Measurements from ENCODE around the gene ZMAT1. TPM values are rescaled to one million over a fixed set of nuclear protein-coding genes. Genes with fewer than 3 reads are reported as not detected.
A peak's percentile ranks its signal among the peaks of the same experiment; 100 is the strongest.
"Not testable (repeated sequence)": the region's sequence is repeated elsewhere in the genome, so short reads cannot be mapped to it uniquely, and the experiment has no call there.

The ZMAT1 gene
- polyA plus RNA-seq (2013, experiment 1 of 2) = 3.8 TPM
- 3.8 TPM for polyA plus RNA-seq (2013, experiment 2 of 2)

DNA sequence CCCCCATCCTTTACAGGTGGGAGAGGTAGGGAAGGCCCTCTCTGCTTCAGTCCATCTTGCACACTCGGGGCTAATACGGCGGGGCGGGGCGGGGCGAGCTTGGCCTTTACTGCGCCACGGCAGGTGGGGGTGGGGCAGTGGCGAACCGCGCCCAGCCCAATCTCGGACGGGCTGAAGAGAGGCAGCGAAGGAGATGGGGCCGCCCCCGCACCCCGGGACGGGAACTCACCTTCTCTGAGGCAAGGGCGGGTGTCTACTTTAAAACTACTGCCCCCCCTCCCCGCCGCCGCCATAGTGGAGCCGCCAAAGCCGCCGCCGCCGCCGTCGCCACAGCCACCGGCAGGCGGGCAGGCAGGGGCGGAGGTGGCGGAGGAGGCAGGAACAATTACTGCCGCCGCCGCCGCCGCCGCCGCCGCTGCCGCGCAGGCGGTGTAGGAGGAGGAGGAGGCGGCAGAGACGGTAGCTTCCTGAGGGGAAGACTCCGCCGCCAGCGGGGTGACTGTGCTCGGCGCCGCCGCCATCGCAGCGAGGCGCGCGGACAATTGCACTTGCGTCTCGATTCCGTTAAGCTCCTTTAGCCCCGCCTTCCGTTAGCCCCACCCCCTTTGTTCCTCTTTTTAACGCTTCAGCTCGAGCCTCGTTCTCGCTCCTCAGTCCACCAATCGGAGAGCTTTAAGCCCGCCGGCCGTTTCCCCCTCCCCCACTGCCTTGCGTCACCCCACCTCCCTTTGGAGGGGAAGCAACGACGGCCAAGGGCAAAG is at the start of gene ZMAT1:
Gene ZMAT1, minus strand, starts transcription at position 540 of the 761 bp plus-strand sequence. Its CDS starts 19 bp downstream, at position 521.
- H3K4me1 ChIP-seq (ENCODE audit: control insufficient read depth in 2 of 2, insufficient read depth in 1 of 2, low read depth in 1 of 2, low read length in 2 of 2) = no peaks in the 10 kb centered on the region
- no peaks in the 10 kb centered on the region for H3K79me1 ChIP-seq (ENCODE audit: low read depth, low read length)
- peak within 1 kb of the TSS; percentile 91 for H3K18ac ChIP-seq (ENCODE audit: low read length)
- H2BK12ac ChIP-seq (ENCODE audit: low read length) = no peak within 1 kb of the TSS
- peak within 1 kb of the TSS; percentile 66 for H3K4me2 ChIP-seq (ENCODE audit: insufficient read depth, low read length, poor library complexity, severe bottlenecking)
- H3K23ac ChIP-seq (ENCODE audit: low read depth, low read length, poor library complexity) = no peak within 1 kb of the TSS
- H3K9ac ChIP-seq (ENCODE audit: low read depth, low read length, poor library complexity) = peak within 1 kb of the TSS; percentile 44
- H3K14ac ChIP-seq (ENCODE audit: low read length) = no peak within 1 kb of the TSS
- H2BK15ac ChIP-seq (ENCODE audit: low read length) = no peak within 1 kb of the TSS
- WGBS, 2 donors (ENCODE audit: extremely low coverage in 2 of 2, insufficient read length in 2 of 2, insufficient replicate concordance in 1 of 2) = no CpG with 5 or more reads among the region's 74 CpGs
- peak within 1 kb of the TSS; percentile 55 to 78 for H3K4me3 ChIP-seq (ENCODE audit: low read length in 2 of 2)
- DNase-seq (ENCODE audit: low spot score) = peak; percentile 83
- H3K36me3 ChIP-seq (replicated peaks in 1 of 2; ENCODE audit: control insufficient read depth in 2 of 2, insufficient read depth in 2 of 2, low read length in 2 of 2) = no peaks in the 10 kb centered on the region
- H3K9me3 ChIP-seq (replicated peaks in 1 of 2; ENCODE audit: control insufficient read depth in 2 of 2, insufficient read depth in 1 of 2, low read depth in 1 of 2, low read length in 2 of 2) = no peaks in the 10 kb centered on the region
- no peak within 1 kb of the TSS for H2BK5ac ChIP-seq (ENCODE audit: low read length)
- no peaks in the 10 kb centered on the region for H3K27me3 ChIP-seq (ENCODE audit: control insufficient read depth in 3 of 3, insufficient read depth in 3 of 3, low read depth in 1 of 3, low read length in 3 of 3)
- H3K4ac ChIP-seq (ENCODE audit: low read length) = no peak within 1 kb of the TSS
- no peak within 1 kb of the TSS for H2BK120ac ChIP-seq (ENCODE audit: low read depth, low read length)
- H4K91ac ChIP-seq (ENCODE audit: low read depth, low read length, poor library complexity) = no peak within 1 kb of the TSS
- no peak within 1 kb of the TSS for H4K8ac ChIP-seq (ENCODE audit: low read depth, low read length)
- H2AK5ac ChIP-seq (ENCODE audit: low read depth, low read length) = no peak within 1 kb of the TSS
- peak within 1 kb of the TSS; percentile 89 for H2AFZ ChIP-seq (ENCODE audit: low read length)
- H3K27ac ChIP-seq (replicated peaks; ENCODE audit: low read length) = peak within 1 kb of the TSS; percentile 51

DNA sequence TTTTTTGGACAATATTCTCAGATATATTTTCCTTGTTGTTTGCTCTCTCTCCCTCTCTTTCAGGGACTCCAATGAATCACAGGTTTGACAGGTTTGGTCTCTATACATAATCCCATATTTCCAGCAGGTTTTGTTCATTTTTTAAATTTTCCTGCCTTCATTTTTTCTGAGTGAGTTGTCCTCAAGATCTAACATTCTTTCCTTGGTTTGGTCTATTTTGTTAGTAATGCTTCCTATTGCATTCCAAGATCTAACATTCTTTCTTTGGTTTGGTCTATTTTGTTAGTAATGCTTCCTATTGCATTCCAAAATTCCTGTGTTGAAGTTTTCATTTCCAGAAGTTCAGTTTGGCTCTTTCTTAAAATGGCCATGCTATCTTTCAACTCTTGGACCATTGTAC is 45.3 kb upstream of the ZMAT1 start:
- no peak overlapping the region for H2BK15ac ChIP-seq (ENCODE audit: low read length)
- no peak overlapping the region for H3K9ac ChIP-seq (ENCODE audit: low read depth, low read length, poor library complexity)
- no peaks in the 10 kb centered on the region for H3K36me3 ChIP-seq (replicated peaks in 1 of 2; ENCODE audit: control insufficient read depth in 2 of 2, insufficient read depth in 2 of 2, low read length in 2 of 2)
- no peaks in the 10 kb centered on the region for H3K9me3 ChIP-seq (replicated peaks in 1 of 2; ENCODE audit: control insufficient read depth in 2 of 2, insufficient read depth in 1 of 2, low read depth in 1 of 2, low read length in 2 of 2)
- H4K8ac ChIP-seq (ENCODE audit: low read depth, low read length) = no peak overlapping the region
- no peaks in the 10 kb centered on the region for H3K27me3 ChIP-seq (ENCODE audit: control insufficient read depth in 3 of 3, insufficient read depth in 3 of 3, low read depth in 1 of 3, low read length in 3 of 3)
- no peaks in the 10 kb centered on the region for H3K79me1 ChIP-seq (ENCODE audit: low read depth, low read length)
- no peak overlapping the region for H2AK5ac ChIP-seq (ENCODE audit: low read depth, low read length)
- H3K14ac ChIP-seq (ENCODE audit: low read length) = no peak overlapping the region
- no peak overlapping the region for H3K4me3 ChIP-seq (ENCODE audit: low read length in 2 of 2)
- no peak overlapping the region for H3K23ac ChIP-seq (ENCODE audit: low read depth, low read length, poor library complexity)
- no peak overlapping the region for H3K4ac ChIP-seq (ENCODE audit: low read length)
- H3K27ac ChIP-seq (replicated peaks; ENCODE audit: low read length) = no peak overlapping the region
- no peak overlapping the region for H3K4me2 ChIP-seq (ENCODE audit: insufficient read depth, low read length, poor library complexity, severe bottlenecking)
- no peaks in the 10 kb centered on the region for H3K4me1 ChIP-seq (ENCODE audit: control insufficient read depth in 2 of 2, insufficient read depth in 1 of 2, low read depth in 1 of 2, low read length in 2 of 2)
- H3K18ac ChIP-seq (ENCODE audit: low read length) = no peak overlapping the region
- no peak for DNase-seq (ENCODE audit: low spot score)
- no peak overlapping the region for H2BK12ac ChIP-seq (ENCODE audit: low read length)
- no peak overlapping the region for H4K91ac ChIP-seq (ENCODE audit: low read depth, low read length, poor library complexity)
- H2BK5ac ChIP-seq (ENCODE audit: low read length) = no peak overlapping the region
- no peak overlapping the region for H2AFZ ChIP-seq (ENCODE audit: low read length)
- H2BK120ac ChIP-seq (ENCODE audit: low read depth, low read length) = no peak overlapping the region

DNA sequence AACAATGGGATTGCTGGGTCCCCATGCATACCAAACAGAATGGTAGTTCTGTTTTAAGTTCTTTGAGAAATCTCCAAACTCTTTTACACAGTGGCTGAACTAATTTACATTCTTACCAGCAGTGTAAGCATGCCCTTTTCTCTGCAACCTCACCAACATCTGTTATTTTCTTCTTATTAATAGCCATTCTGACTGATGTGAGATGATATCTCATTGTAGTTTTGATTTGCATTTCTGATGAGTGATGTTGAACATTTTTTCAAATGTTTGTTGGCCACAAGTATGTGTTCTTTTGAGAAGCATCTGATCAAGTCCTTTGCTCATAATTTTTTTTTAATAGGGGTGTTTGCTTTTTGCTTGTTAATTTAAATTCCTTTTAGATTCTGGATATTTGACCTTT is 41.2 kb upstream of the ZMAT1 start:
- Histone ChIP-seq H3K4me2 (ENCODE audit: insufficient read depth, low read length, poor library complexity, severe bottlenecking) (no peak overlapping the region), H2BK5ac (ENCODE audit: low read length) (no peak overlapping the region)

DNA sequence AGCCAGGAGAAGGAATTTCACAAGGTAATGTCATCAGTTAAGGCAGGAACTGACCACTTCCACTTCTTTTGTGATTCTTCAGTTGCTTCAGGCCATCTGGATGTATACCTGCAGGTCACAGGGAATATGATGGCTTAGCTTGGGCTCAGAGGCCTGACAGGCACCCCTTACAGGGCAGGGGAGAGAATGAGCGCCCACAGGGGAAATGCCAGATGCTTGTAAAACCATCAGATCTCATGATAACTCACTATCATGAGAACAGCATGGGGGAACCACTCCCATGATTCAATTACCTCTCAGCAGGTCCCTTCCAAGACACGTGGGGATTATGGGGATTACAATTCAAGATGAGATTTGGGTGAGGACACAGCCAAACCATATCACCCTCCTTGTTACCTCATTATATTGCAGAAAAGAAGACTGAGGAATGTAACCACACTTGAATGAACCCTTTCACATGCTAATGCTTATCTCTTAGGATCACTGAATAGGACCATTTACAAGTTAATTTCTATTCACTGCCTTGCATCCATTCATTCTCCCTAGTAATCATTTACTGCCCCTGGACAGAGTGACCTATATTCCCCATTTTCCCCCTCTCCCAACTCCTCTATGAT is 33.2 kb upstream of the ZMAT1 start:
- H3K14ac ChIP-seq (ENCODE audit: low read length); H2AK5ac ChIP-seq (ENCODE audit: low read depth, low read length): not testable (repeated sequence)

More for the DNA sequence above, 41.2 kb upstream of the ZMAT1 start:
- no peak overlapping the region for H2BK120ac ChIP-seq (ENCODE audit: low read depth, low read length)
- no peak for DNase-seq (ENCODE audit: low spot score)
- H2AK5ac ChIP-seq (ENCODE audit: low read depth, low read length) = no peak overlapping the region
- no peaks in the 10 kb centered on the region for H3K36me3 ChIP-seq (replicated peaks in 1 of 2; ENCODE audit: control insufficient read depth in 2 of 2, insufficient read depth in 2 of 2, low read length in 2 of 2)
- H3K18ac ChIP-seq (ENCODE audit: low read length) = no peak overlapping the region
- no peak overlapping the region for H2BK15ac ChIP-seq (ENCODE audit: low read length)
- H4K91ac ChIP-seq (ENCODE audit: low read depth, low read length, poor library complexity) = no peak overlapping the region
- H2AFZ ChIP-seq (ENCODE audit: low read length) = no peak overlapping the region
- H3K23ac ChIP-seq (ENCODE audit: low read depth, low read length, poor library complexity) = no peak overlapping the region
- H3K79me1 ChIP-seq (ENCODE audit: low read depth, low read length) = no peaks in the 10 kb centered on the region
- no peak overlapping the region for H4K8ac ChIP-seq (ENCODE audit: low read depth, low read length)
- H3K4ac ChIP-seq (ENCODE audit: low read length) = no peak overlapping the region
- H3K14ac ChIP-seq (ENCODE audit: low read length) = no peak overlapping the region
- H3K9ac ChIP-seq (ENCODE audit: low read depth, low read length, poor library complexity) = no peak overlapping the region
- H3K27me3 ChIP-seq (ENCODE audit: control insufficient read depth in 3 of 3, insufficient read depth in 3 of 3, low read depth in 1 of 3, low read length in 3 of 3) = no peaks in the 10 kb centered on the region
- H3K9me3 ChIP-seq (replicated peaks in 1 of 2; ENCODE audit: control insufficient read depth in 2 of 2, insufficient read depth in 1 of 2, low read depth in 1 of 2, low read length in 2 of 2) = no peaks in the 10 kb centered on the region
- no peaks in the 10 kb centered on the region for H3K4me1 ChIP-seq (ENCODE audit: control insufficient read depth in 2 of 2, insufficient read depth in 1 of 2, low read depth in 1 of 2, low read length in 2 of 2)
- H2BK12ac ChIP-seq (ENCODE audit: low read length) = no peak overlapping the region
- H3K4me3 ChIP-seq (ENCODE audit: low read length in 2 of 2) = no peak overlapping the region
- no peak overlapping the region for H3K27ac ChIP-seq (replicated peaks; ENCODE audit: low read length)

More for the DNA sequence above, 33.2 kb upstream of the ZMAT1 start:
- H3K18ac ChIP-seq (ENCODE audit: low read length); H3K79me1 ChIP-seq (ENCODE audit: low read depth, low read length); H3K4me3 ChIP-seq (ENCODE audit: low read length in 2 of 2); H2BK12ac ChIP-seq (ENCODE audit: low read length); H3K36me3 ChIP-seq (replicated peaks in 1 of 2; ENCODE audit: control insufficient read depth in 2 of 2, insufficient read depth in 2 of 2, low read length in 2 of 2); H4K8ac ChIP-seq (ENCODE audit: low read depth, low read length); H2BK15ac ChIP-seq (ENCODE audit: low read length); H3K27ac ChIP-seq (replicated peaks; ENCODE audit: low read length); H2AFZ ChIP-seq (ENCODE audit: low read length); DNase-seq (ENCODE audit: low spot score); H3K4ac ChIP-seq (ENCODE audit: low read length); H3K9me3 ChIP-seq (replicated peaks in 1 of 2; ENCODE audit: control insufficient read depth in 2 of 2, insufficient read depth in 1 of 2, low read depth in 1 of 2, low read length in 2 of 2); H3K9ac ChIP-seq (ENCODE audit: low read depth, low read length, poor library complexity); H2BK120ac ChIP-seq (ENCODE audit: low read depth, low read length); H3K4me1 ChIP-seq (ENCODE audit: control insufficient read depth in 2 of 2, insufficient read depth in 1 of 2, low read depth in 1 of 2, low read length in 2 of 2); H4K91ac ChIP-seq (ENCODE audit: low read depth, low read length, poor library complexity); H3K4me2 ChIP-seq (ENCODE audit: insufficient read depth, low read length, poor library complexity, severe bottlenecking); H3K23ac ChIP-seq (ENCODE audit: low read depth, low read length, poor library complexity); H2BK5ac ChIP-seq (ENCODE audit: low read length): not testable (repeated sequence)
- peaks cover 0 to 10% (median 0%) of the 10 kb centered on the region in 3 experiments for H3K27me3 ChIP-seq (ENCODE audit: control insufficient read depth in 3 of 3, insufficient read depth in 3 of 3, low read depth in 1 of 3, low read length in 3 of 3)
- WGBS, 2 donors (ENCODE audit: extremely low coverage in 2 of 2, insufficient read length in 2 of 2, insufficient replicate concordance in 1 of 2) = no CpG with 5 or more reads among the region's 2 CpGs
